ENCODE data around the gene SMARCA2.
A peak's percentile ranks its signal among the peaks of the same experiment; 100 is the strongest.

The SMARCA2 gene

GRCh38 chr9:2085716-2086115, 70.6 kb downstream of the SMARCA2 start:
- no peaks in the 10 kb centered on the region for H3K4me1 ChIP-seq (ENCODE audit: control insufficient read depth in 2 of 2, insufficient read depth in 2 of 2, low read length in 2 of 2)
- no peak overlapping the region for H3K27ac ChIP-seq (ENCODE audit: low read depth in 2 of 2, low read length in 2 of 2)
- H3K27me3 ChIP-seq (ENCODE audit: control insufficient read depth in 2 of 2, insufficient read depth in 2 of 2, low read length in 2 of 2), result no peaks in the 10 kb centered on the region
- no peak overlapping the region for H3K4me3 ChIP-seq (ENCODE audit: low read length in 2 of 2)
- peaks cover 58 to 63% of the 10 kb centered on the region in 2 donors for H3K36me3 ChIP-seq (ENCODE audit: control insufficient read depth in 2 of 2, insufficient read depth in 2 of 2, low read length in 2 of 2)
- no peak overlapping the region for H3K9ac ChIP-seq (ENCODE audit: low read depth in 1 of 2, low read length in 2 of 2)
- no peaks in the 10 kb centered on the region for H3K9me3 ChIP-seq (ENCODE audit: control insufficient read depth in 2 of 2, low read length in 2 of 2)

GRCh38 chr9:2086116-2086515, 71.0 kb downstream of the SMARCA2 start:
- Histone ChIP-seq H3K9me3 (ENCODE audit: control insufficient read depth in 2 of 2, low read length in 2 of 2) (no peaks in the 10 kb centered on the region), H3K4me1 (ENCODE audit: control insufficient read depth in 2 of 2, insufficient read depth in 2 of 2, low read length in 2 of 2) (no peaks in the 10 kb centered on the region), H3K4me3 (ENCODE audit: low read length in 2 of 2) (no peak overlapping the region), H3K27me3 (ENCODE audit: control insufficient read depth in 2 of 2, insufficient read depth in 2 of 2, low read length in 2 of 2) (no peaks in the 10 kb centered on the region), H3K9ac (ENCODE audit: low read depth in 1 of 2, low read length in 2 of 2) (peak overlapping the region in 1 of 2 donors; percentile 5), H3K27ac (ENCODE audit: low read depth in 2 of 2, low read length in 2 of 2) (no peak overlapping the region), H3K36me3 (ENCODE audit: control insufficient read depth in 2 of 2, insufficient read depth in 2 of 2, low read length in 2 of 2) (peaks cover 55 to 61% of the 10 kb centered on the region in 2 donors)

GRCh38 chr9:2086971-2087370, 71.8 kb downstream of the SMARCA2 start:
- Histone ChIP-seq H3K27ac (ENCODE audit: low read depth in 2 of 2, low read length in 2 of 2) (no peak overlapping the region), H3K36me3 (ENCODE audit: control insufficient read depth in 2 of 2, insufficient read depth in 2 of 2, low read length in 2 of 2) (peaks cover 49 to 56% of the 10 kb centered on the region in 2 donors), H3K27me3 (ENCODE audit: control insufficient read depth in 2 of 2, insufficient read depth in 2 of 2, low read length in 2 of 2) (no peaks in the 10 kb centered on the region)

DNA sequence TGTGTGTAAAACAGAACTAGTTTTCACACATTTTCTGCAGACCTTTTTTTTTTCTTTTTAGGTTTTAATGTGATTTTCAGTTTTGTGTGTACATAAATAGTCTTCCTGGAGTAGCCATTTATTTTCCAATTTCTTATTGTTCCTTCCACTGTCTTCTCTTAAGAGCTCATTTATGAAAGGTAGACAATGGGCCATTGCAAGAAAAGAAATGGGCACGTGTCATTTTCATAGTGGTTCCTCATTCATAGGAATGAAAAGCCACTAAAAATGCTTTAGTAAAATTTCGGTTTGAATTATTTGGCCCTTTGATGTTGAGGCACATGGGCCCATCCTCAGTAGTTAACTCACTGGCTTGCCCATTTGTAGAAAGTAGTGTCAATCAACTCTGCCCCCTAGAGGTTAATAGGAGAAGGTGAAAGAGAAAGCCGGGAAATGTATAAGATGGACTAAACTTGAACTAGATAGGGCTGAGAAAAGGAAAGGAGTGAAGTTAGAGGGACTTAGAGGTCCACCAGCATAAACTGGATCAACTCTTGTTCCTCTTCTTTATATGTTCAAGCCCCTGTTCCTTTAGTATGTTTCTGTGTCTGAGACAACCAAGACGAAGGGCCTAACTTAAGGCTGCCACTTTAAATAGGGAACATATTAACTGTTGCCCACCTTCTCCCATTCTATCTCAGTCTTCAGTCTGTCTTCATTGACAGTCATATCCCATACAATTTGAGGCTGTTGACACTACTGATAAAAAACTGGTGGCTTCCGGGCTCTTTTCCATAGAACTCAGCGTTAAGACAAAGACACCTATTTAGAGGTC, 72.6 kb downstream of the SMARCA2 start:
- H3K4me3 ChIP-seq (ENCODE audit: low read length in 2 of 2), result no peak overlapping the region
- no peak overlapping the region for H3K9ac ChIP-seq (ENCODE audit: low read depth in 1 of 2, low read length in 2 of 2)
- H3K9me3 ChIP-seq (ENCODE audit: control insufficient read depth in 2 of 2, low read length in 2 of 2), result no peaks in the 10 kb centered on the region
- no peaks in the 10 kb centered on the region for H3K27me3 ChIP-seq (ENCODE audit: control insufficient read depth in 2 of 2, insufficient read depth in 2 of 2, low read length in 2 of 2)
- no peak overlapping the region for H3K27ac ChIP-seq (ENCODE audit: low read depth in 2 of 2, low read length in 2 of 2)
- peaks cover 48 to 53% of the 10 kb centered on the region in 2 donors for H3K36me3 ChIP-seq (ENCODE audit: control insufficient read depth in 2 of 2, insufficient read depth in 2 of 2, low read length in 2 of 2)
- no peaks in the 10 kb centered on the region for H3K4me1 ChIP-seq (ENCODE audit: control insufficient read depth in 2 of 2, insufficient read depth in 2 of 2, low read length in 2 of 2)

More at GRCh38 chr9:2086971-2087370, 71.8 kb downstream of the SMARCA2 start:
- Histone ChIP-seq H3K9me3 (ENCODE audit: control insufficient read depth in 2 of 2, low read length in 2 of 2) (no peaks in the 10 kb centered on the region), H3K4me3 (ENCODE audit: low read length in 2 of 2) (no peak overlapping the region), H3K4me1 (ENCODE audit: control insufficient read depth in 2 of 2, insufficient read depth in 2 of 2, low read length in 2 of 2) (no peaks in the 10 kb centered on the region), H3K9ac (ENCODE audit: low read depth in 1 of 2, low read length in 2 of 2) (no peak overlapping the region)

GRCh38 chr9:2093920-2094597, 78.9 kb downstream of the SMARCA2 start:
- Histone ChIP-seq H3K36me3 (ENCODE audit: control insufficient read depth in 2 of 2, insufficient read depth in 2 of 2, low read length in 2 of 2) (peaks cover 44 to 60% of the 10 kb centered on the region in 2 donors), H3K27me3 (ENCODE audit: control insufficient read depth in 2 of 2, insufficient read depth in 2 of 2, low read length in 2 of 2) (no peaks in the 10 kb centered on the region), H3K9ac (ENCODE audit: low read depth in 1 of 2, low read length in 2 of 2) (no peak overlapping the region), H3K27ac (ENCODE audit: low read depth in 2 of 2, low read length in 2 of 2) (no peak overlapping the region), H3K4me1 (ENCODE audit: control insufficient read depth in 2 of 2, insufficient read depth in 2 of 2, low read length in 2 of 2) (no peaks in the 10 kb centered on the region), H3K4me3 (ENCODE audit: low read length in 2 of 2) (no peak overlapping the region), H3K9me3 (ENCODE audit: control insufficient read depth in 2 of 2, low read length in 2 of 2) (no peaks in the 10 kb centered on the region)

GRCh38 chr9:2096376-2096970, 81.3 kb downstream of the SMARCA2 start:
- Histone ChIP-seq H3K27ac (ENCODE audit: low read depth in 2 of 2, low read length in 2 of 2) (no peak overlapping the region), H3K27me3 (ENCODE audit: control insufficient read depth in 2 of 2, insufficient read depth in 2 of 2, low read length in 2 of 2) (no peaks in the 10 kb centered on the region), H3K4me1 (ENCODE audit: control insufficient read depth in 2 of 2, insufficient read depth in 2 of 2, low read length in 2 of 2) (no peaks in the 10 kb centered on the region), H3K9ac (ENCODE audit: low read depth in 1 of 2, low read length in 2 of 2) (no peak overlapping the region), H3K9me3 (ENCODE audit: control insufficient read depth in 2 of 2, low read length in 2 of 2) (no peaks in the 10 kb centered on the region), H3K4me3 (ENCODE audit: low read length in 2 of 2) (no peak overlapping the region), H3K36me3 (ENCODE audit: control insufficient read depth in 2 of 2, insufficient read depth in 2 of 2, low read length in 2 of 2) (peaks cover 45 to 63% of the 10 kb centered on the region in 2 donors)

GRCh38 chr9:2106666-2107065, 91.5 kb downstream of the SMARCA2 start:
- Histone ChIP-seq H3K27ac (ENCODE audit: low read depth in 2 of 2, low read length in 2 of 2) (no peak overlapping the region), H3K4me1 (ENCODE audit: control insufficient read depth in 2 of 2, insufficient read depth in 2 of 2, low read length in 2 of 2) (no peaks in the 10 kb centered on the region), H3K9ac (ENCODE audit: low read depth in 1 of 2, low read length in 2 of 2) (no peak overlapping the region), H3K27me3 (ENCODE audit: control insufficient read depth in 2 of 2, insufficient read depth in 2 of 2, low read length in 2 of 2) (no peaks in the 10 kb centered on the region), H3K9me3 (ENCODE audit: control insufficient read depth in 2 of 2, low read length in 2 of 2) (no peaks in the 10 kb centered on the region), H3K36me3 (ENCODE audit: control insufficient read depth in 2 of 2, insufficient read depth in 2 of 2, low read length in 2 of 2) (peaks cover 48 to 49% of the 10 kb centered on the region in 2 donors), H3K4me3 (ENCODE audit: low read length in 2 of 2) (no peak overlapping the region)

DNA sequence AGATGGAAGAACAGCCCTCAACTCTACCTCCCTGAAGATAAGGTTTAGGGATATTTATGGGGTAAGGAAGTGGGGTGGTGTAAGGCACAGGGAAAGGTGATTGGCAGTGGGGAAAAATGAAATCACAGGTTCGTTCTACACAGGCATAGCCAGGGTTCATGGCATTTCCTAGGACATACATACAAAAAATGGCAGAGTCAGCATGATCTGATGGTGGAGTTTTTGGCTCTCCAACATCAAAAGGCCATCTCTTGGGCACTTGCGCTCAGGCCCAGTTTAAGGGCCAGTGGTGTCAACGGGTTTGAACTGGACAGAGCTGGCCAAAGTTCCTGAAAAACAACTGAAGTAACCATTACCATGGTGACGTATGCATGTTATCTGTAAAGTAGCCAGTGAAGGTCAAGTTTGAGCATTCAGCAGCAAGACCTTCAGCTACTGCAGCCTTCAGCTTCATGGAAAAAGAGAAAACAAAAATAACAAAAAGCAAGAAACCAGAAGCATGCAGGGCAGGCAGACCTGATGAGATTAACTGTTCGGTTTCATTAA, 92.8 kb downstream of the SMARCA2 start:
- Histone ChIP-seq H3K27me3 (ENCODE audit: control insufficient read depth in 2 of 2, insufficient read depth in 2 of 2, low read length in 2 of 2) (no peaks in the 10 kb centered on the region), H3K36me3 (ENCODE audit: control insufficient read depth in 2 of 2, insufficient read depth in 2 of 2, low read length in 2 of 2) (peaks cover 46 to 48% of the 10 kb centered on the region in 2 donors), H3K4me3 (ENCODE audit: low read length in 2 of 2) (no peak overlapping the region), H3K9me3 (ENCODE audit: control insufficient read depth in 2 of 2, low read length in 2 of 2) (no peaks in the 10 kb centered on the region), H3K27ac (ENCODE audit: low read depth in 2 of 2, low read length in 2 of 2) (no peak overlapping the region), H3K4me1 (ENCODE audit: control insufficient read depth in 2 of 2, insufficient read depth in 2 of 2, low read length in 2 of 2) (no peaks in the 10 kb centered on the region), H3K9ac (ENCODE audit: low read depth in 1 of 2, low read length in 2 of 2) (no peak overlapping the region)

DNA sequence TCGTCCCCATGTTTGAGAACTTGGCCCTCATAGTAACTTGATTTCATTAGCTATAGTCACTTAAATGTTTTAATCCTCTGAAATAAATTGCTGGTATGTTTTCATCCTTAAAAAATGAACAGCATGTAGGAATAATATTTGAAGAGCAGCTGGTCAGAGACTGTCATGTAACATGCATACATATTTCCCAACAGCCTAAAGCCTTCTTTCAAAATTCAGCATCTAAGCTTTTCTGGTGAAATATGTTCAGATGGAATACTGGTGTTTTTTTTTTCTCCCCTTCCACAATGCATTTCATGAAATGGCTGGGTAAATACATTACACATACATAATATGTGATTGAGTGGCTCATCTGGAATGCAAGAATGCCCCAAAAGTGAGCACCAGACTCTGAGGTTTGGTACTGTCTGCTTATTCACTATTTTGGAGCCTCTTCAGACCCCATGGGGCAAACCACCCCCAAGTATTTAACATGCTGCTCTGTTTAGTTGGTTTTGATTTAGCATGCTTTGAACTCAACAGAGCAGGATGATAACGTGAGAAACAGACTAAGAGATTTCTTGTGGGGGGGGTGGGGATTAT, 94.0 kb downstream of the SMARCA2 start:
- H3K36me3 ChIP-seq (ENCODE audit: control insufficient read depth in 2 of 2, insufficient read depth in 2 of 2, low read length in 2 of 2), result peaks cover 47 to 55% of the 10 kb centered on the region in 2 donors
- no peaks in the 10 kb centered on the region for H3K9me3 ChIP-seq (ENCODE audit: control insufficient read depth in 2 of 2, low read length in 2 of 2)
- no peak overlapping the region for H3K4me3 ChIP-seq (ENCODE audit: low read length in 2 of 2)
- no peaks in the 10 kb centered on the region for H3K4me1 ChIP-seq (ENCODE audit: control insufficient read depth in 2 of 2, insufficient read depth in 2 of 2, low read length in 2 of 2)
- H3K9ac ChIP-seq (ENCODE audit: low read depth in 1 of 2, low read length in 2 of 2), result no peak overlapping the region
- no peaks in the 10 kb centered on the region for H3K27me3 ChIP-seq (ENCODE audit: control insufficient read depth in 2 of 2, insufficient read depth in 2 of 2, low read length in 2 of 2)
- H3K27ac ChIP-seq (ENCODE audit: low read depth in 2 of 2, low read length in 2 of 2), result no peak overlapping the region

All from mucosa of rectum (tissue), 2 donors.